ENCODE results near the gene NIPAL3. TPM values are rescaled to one million over a fixed set of nuclear protein-coding genes. Genes with fewer than 3 reads are reported as not detected.
"Not testable (repeated sequence)": the region's sequence is repeated elsewhere in the genome, so short reads cannot be mapped to it uniquely, and the experiment has no call there.

The NIPAL3 gene
- total RNA-seq, 1 donor from 2014 or later, result 7.0 TPM

GRCh38 chr1:24463776-24464735, 48.5 kb downstream of the NIPAL3 start:
- DNase-seq, result no peak

DNA sequence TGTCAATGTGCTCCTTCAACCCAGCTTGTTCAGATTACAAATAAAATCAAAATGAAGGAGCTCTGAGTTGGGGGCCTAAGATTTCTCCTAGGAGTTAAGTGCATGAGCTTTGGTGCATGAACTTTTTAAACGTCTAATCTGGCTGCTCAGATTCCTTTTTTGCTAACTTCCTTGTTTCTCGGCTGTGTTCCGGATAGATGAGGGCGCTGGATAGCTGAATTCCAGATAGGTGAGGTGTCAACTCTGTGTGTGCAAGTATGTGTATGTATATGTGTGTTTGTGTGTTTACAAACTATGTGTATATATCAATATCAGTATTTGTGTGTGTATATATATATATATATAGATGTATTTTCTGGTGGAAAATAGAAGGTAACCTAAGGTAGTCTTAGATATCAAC, 49.5 kb downstream of the NIPAL3 start:
- DNase-seq, result no peak

DNA sequence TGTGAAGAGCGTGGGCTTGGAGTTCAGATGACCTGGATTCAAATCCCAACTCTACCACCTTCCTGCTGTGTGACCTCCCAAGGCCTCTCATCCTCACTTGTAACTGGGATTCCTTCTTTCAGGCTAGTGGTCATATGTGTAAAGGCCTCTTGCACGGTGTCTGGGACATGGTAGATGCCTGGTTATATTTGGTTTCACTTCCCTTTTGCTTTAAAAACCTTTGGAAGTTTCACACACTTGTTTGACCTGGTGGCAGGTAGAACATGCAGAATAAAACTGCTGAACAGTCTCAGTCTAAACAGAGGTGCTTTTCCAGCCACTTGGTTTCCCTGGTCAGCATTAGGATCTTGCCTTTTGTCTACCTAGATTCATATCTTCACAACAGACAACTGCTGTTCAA, 50.0 kb downstream of the NIPAL3 start:
- DNase-seq, result no peak

GRCh38 chr1:24468685-24469316, 53.2 kb downstream of the NIPAL3 start:
- DNase-seq, result no peak

DNA sequence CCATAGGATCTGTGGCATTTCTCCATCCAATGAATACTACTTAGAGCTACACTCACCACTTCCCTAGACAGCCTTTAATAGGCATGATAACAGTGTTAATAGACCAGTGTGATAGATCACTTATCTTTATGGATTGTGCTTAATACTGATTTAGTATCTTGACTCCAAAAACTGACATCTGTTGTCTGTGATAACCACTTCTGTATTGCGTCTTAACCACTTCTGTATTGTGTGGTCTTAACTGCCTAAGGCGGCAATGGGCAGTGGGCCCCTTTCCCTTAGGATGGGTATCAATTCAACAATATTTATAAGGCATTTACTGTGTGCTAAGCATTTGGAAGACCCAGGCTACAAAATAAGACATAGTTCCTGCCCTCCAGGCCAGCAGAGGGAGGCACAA, 55.0 kb downstream of the NIPAL3 start:
- DNase-seq, result no peak

- no peak for DNase-seq
These were observed 57.1 kb downstream of the NIPAL3 start for GRCh38 chr1:24472527-24473251.

DNA sequence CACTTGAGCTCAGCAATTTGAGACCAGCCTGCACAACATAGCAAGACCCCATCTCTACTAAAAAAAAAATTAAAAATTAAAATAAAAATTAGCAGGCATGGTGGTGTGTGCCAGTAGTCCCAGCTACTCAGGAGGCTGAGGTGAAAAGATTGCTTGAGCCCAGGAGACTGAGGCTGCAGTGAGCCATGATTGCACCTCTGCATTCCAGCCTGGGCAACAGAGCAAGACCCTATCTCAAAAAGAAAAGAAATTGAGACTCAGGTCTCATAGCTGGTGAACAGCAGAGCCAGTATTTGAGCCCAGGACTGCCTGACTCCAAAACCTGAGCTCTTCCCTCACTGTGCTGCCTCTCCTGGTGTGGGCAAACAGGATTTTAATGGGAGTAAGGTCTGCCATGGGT, 58.6 kb downstream of the NIPAL3 start:
- no peak for DNase-seq

GRCh38 chr1:24475700-24476099, 60.1 kb downstream of the NIPAL3 start:
- no peak for DNase-seq

- no peak for DNase-seq
These were observed 61.0 kb downstream of the NIPAL3 start for GRCh38 chr1:24476571-24476970.

GRCh38 chr1:24477309-24477708, 61.7 kb downstream of the NIPAL3 start:
- no peak for DNase-seq

DNA sequence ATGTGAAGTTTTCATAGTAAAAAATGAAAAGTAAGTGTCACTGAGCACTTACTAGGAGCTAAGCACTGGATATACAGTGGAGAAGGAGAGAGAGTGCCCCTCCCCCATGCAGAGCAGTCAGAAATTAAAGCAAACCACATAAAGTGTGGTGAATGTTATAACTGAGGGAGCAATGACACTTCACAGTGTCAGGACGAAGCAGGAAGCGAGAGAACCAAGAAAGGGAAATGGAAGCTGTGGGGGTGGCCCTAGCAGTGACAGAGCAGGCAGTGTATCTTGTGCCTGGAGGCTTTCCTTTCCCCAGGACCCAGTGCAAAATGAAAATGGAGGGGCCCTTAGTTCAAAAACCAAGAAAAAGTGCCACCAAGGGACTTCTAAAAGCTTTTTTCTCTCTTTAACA, 65.5 kb downstream of the NIPAL3 start:
- no peak for DNase-seq

DNA sequence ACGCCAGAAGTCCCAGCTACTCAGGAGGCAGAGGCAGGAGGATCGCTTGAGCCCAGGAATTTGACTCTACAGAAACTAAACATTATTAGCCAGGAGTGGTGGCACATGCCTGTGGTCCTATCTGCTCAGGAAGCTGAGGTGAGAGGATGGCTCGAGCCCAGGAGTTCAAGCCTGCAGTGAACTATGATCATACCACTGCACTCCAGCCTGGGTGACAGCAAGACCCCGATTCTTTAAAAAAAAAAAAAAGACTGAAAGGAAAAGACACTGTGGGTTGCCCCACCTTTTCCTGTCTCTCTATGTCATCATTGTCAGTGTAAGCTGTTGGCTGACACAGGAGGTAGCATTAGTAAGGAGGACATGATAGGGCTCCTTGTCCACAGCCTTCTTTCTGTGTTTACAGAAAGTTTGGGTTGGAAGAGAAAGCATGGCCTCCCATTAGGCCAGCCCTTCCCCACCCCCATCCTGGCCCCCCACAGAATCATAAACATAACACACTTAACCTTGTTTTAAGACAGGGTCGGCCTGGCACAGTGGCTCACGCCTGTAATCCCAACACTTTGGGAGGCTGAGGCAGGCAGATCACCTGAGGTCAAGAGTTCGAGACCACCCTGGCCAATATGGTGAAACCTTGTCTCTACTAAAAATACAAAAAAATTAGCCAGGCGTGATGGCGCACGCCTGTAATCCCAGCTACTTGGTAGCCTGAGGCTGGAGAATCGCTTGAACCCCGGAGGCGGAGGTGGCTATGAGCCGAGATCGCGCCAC, 66.4 kb downstream of the NIPAL3 start:
- no peak for DNase-seq

DNA sequence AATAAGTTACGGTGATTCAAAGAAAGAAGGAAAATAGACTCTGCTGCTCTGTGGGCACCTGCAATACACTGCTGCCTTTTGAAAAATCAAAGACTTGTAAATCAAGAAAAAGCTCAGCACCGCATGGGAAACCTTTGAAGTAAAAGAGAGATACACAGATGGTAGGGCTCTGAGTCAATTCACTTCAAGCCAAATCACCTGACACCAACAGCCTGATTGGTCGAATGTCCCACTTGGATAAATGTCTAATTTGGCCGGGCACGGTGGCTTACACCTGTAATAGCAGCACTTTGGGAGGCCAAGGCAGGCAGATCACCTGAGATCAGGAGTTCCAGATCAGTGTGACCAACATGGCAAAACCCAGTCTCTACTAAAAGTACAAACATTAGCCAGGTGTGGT, 67.8 kb downstream of the NIPAL3 start:
- no peak for DNase-seq

DNA sequence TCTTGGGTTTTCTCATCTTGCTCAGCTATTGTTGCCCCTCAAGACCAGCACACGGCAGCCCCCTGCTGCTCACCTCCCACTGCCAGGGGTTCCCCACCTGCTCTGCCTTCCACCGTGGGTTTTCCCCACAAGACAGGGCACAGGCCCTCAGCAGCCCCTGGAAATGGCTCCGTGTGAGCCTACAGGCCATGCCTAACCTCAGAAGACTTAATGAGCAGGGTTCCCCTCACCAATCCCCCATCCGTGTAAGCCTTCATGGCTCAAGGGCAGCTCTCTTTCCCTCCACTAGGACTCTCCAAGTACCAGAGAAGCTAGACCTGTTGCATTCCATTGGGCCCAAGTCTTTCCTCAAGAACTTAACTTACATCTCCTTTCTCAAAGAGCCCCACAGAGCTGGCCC, 68.6 kb downstream of the NIPAL3 start:
- no peak for DNase-seq

DNA sequence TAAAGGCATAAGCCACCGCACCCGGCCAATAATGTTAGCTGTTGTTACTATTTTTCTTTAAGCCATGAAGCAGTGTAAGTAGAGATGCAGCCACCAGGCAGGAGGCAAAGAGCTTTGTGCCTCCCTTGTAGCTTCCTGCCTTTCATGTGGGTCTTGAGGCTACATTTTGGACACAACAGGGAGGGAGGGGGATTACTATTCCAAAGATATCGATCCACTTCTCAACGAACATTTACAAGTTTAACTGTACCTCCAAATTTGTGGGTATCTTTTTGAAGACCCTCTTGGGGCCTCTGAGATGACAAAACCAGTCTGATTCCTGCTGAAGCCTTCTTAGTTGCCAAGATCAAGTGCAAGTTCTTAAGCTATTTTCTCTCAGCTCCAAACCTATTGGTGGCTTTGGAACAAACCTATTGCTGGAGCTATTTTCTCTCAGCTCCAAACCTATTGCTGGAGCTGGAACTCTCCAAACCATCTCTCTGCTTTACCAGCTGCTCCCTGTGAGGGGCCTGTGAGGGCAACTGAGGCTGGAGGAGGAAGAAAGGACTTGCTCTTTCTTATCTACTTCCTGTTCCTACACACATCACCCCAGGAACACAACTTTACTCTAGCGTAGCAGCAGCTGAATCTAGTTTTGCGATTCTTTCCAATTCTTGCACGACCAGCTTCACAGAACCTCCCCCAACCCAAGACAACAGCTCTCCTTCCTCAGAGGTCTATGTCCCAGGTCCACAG, 70.9 kb downstream of the NIPAL3 start:
- DNase-seq, result no peak

GRCh38 chr1:24487455-24487854, 71.9 kb downstream of the NIPAL3 start:
- no peak for DNase-seq

DNA sequence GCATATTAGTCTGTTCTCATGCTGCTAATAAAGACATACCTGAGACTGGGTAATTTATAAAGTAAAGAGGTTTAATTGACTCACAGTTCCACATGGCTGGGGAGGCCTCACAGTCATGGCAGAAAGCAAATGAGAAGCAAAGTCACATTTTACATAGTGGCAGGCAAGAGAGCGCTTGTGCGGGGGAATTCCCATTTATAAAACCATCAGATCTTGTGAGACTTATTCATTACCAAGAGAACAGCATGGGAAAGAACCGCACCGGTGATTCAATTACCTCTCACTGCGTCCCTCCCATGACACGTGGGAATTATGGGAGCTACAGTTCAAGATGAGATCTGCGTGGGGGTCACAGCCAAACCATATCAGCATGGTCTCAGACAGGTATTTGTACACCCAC, 72.6 kb downstream of the NIPAL3 start:
- not testable (repeated sequence) for DNase-seq

DNA sequence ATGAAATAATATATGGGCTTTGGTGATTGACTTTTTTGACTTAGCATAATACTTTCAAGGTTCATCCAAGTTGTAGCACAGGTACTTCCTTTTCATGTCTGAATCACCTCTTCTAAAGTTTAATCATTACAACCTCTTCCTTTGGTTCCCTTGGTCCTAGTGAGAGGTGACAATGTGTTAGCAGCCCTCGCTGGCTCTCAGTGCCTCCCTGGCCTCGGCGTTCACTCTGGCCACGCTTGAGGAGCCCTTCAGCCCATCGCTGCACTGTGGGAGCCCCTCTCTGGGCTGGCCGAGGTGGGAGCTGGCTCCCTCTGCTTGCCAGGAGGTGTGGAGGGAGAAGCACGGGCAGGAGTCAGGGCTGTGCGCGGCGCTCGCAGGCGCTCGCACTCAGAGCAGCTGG, 74.1 kb downstream of the NIPAL3 start:
- no peak for DNase-seq

- no peak for DNase-seq
These were observed 74.6 kb downstream of the NIPAL3 start for GRCh38 chr1:24490101-24490781.

DNA sequence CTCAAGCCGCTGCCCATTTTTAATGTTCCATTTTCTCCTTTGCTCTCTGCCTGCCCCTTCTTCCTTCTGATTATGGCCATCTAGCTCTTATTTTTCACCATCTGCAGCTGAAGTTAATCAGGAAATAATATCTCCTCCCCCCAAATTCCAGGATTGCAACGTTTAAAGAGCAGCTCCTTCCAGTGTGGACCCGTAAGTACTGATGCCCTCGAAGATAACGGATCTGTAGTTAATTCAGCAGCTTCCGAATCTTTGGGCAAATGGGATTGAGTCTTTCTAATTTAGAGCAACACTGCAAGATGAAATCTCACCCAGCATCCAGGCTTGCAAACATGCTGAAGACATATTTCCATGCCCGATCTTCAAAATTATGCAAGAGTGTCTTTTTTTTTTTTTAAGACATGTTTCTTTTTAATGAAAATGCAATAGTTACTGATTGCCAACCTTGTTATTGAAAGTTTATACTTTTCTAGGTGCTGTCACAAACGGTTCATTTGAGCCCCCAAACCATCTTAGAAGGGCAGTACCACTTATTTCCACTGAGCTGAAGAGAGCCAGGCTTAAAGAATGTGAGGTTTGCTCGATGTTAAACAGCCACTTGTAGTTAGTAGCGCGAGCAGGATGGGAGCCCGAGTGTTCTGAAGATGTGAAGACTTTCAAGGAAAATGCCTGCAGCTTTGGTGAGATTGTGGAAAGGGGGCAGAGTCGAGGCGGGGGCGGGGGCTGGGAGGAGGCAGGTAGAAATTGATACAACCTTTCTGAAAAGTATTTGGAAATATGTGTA, 76.2 kb downstream of the NIPAL3 start:
- DNase-seq, result no peak
